HepG2 (cell line): ENCODE results near the gene FAM169A. TPM values are rescaled to one million over a fixed set of nuclear protein-coding genes. Genes with fewer than 3 reads are reported as not detected.

Experiments used
- E2F5 ChIP-seq: sonication (generic); formaldehyde crosslinking; conservative IDR thresholded peaks from 2 replicates; pipeline ENCODE4 v1.4.0; 2020; ENCODE audit warnings: missing genetic modification reagents
- FOSL2 ChIP-seq: sonication (generic); formaldehyde crosslinking; IDR thresholded peaks from 2 replicates; pipeline ENCODE4 v1.4.0; 2020; ENCODE audit warnings: missing genetic modification reagents
- JDP2 ChIP-seq: sonication (generic); formaldehyde crosslinking; IDR thresholded peaks from 2 replicates; pipeline ENCODE4 v1.8.1; 2022; ENCODE audit warnings: missing genetic modification reagents, borderline replicate concordance
- KIAA2018 ChIP-seq: sonication (generic); formaldehyde crosslinking; IDR thresholded peaks from 2 replicates; pipeline ENCODE4 v1.5.0; 2020; ENCODE audit warnings: mild to moderate bottlenecking, missing genetic modification reagents, borderline replicate concordance
- NFE2 ChIP-seq: sonication (generic); formaldehyde crosslinking; IDR thresholded peaks from 2 replicates; pipeline ENCODE4 v1.4.0; 2020; ENCODE audit warnings: missing genetic modification reagents
- PAX8 ChIP-seq: sonication (generic); formaldehyde crosslinking; IDR thresholded peaks from 2 replicates; pipeline ENCODE4 v1.8.0; 2022; ENCODE audit warnings: mild to moderate bottlenecking, missing genetic modification reagents, borderline replicate concordance
- SKIL ChIP-seq: sonication (generic); formaldehyde crosslinking; IDR thresholded peaks from 2 replicates; pipeline ENCODE4 v1.8.0; 2022; ENCODE audit warnings: missing genetic modification reagents, mild to moderate bottlenecking, moderate library complexity, borderline replicate concordance
- ZNF367 ChIP-seq: sonication (generic); formaldehyde crosslinking; IDR thresholded peaks from 2 replicates; pipeline ENCODE4 v1.4.0; 2020; ENCODE audit warnings: missing genetic modification reagents, borderline replicate concordance
- ZSCAN12 ChIP-seq: sonication (generic); formaldehyde crosslinking; IDR thresholded peaks from 2 replicates; pipeline ENCODE4 v1.9.0; 2021; ENCODE audit warnings: mild to moderate bottlenecking, missing genetic modification reagents
- polyA plus RNA-seq, 8 experiments: library from polyadenylated mRNA; depleted of rRNA in 3 of 8; stranded (reverse) in 7 of 8; unstranded in 1 of 8; fragments of >200 nt; fragmentation: Illumina TruSeq in 4 of 8; extraction: Trizol in 4 of 8; gene quantifications; 2 replicates each; pipeline versions ENCODE4 v1.2.1 to v1.2.3, GENCODE V29; 2011 to 2016; ENCODE audit warnings: low read depth in 4 of 8, missing spikeins in 1 of 8, mixed read lengths in 1 of 8; ENCODE audit not compliant: insufficient read depth in 1 of 8
- total RNA-seq, 5 experiments: library from RNA; depleted of rRNA; stranded (reverse); fragments of >200 nt; fragmentation: Illumina TruSeq; extraction: Trizol; gene quantifications; 2 replicates each; pipeline ENCODE4 v1.2.3, GENCODE V29; 2016; ENCODE audit warnings: low read depth in 1 of 5
- TF ChIP-seq, protein P1 (sequence below): sonication (generic); formaldehyde crosslinking; IDR thresholded peaks from 2 replicates; pipeline ENCODE4 v1.5.0; 2020; ENCODE audit warnings: missing genetic modification reagents
- TF ChIP-seq, protein P2 (sequence below): sonication (generic); formaldehyde crosslinking; IDR thresholded peaks from 2 replicates; pipeline ENCODE4 v1.4.0; 2020; ENCODE audit warnings: missing genetic modification reagents
- TF ChIP-seq, protein P3 (sequence below): sonication (generic); formaldehyde crosslinking; IDR thresholded peaks from 2 replicates; pipeline ENCODE4 v1.8.1; 2023; ENCODE audit warnings: mild to moderate bottlenecking, inconsistent platforms, moderate library complexity, missing genetic modification reagents, borderline replicate concordance

FAM169A gene
- total and polyA plus RNA-seq, 2 of the 13 experiments (the other 11 are each of a cell fraction or from before 2014, with no cell fraction given), result 21.1 to 110 TPM

GRCh38 chr5:74877624-74878304 lies 11.6 kb upstream of the FAM169A start (continued):
- TF ChIP-seq KIAA2018 (CRISPR knock-in tag) (no peak), SKIL (CRISPR knock-in tag) (no peak), FOSL2 (CRISPR knock-in tag) (peak; percentile 50), PAX8 (CRISPR knock-in tag) (no peak), JDP2 (CRISPR knock-in tag) (no peak), E2F5 (no peak), NFE2 (CRISPR knock-in tag) (no peak), ZNF367 (CRISPR knock-in tag) (no peak), ZSCAN12 (CRISPR knock-in tag) (no peak)
- TF ChIP-seq, protein P1, sequence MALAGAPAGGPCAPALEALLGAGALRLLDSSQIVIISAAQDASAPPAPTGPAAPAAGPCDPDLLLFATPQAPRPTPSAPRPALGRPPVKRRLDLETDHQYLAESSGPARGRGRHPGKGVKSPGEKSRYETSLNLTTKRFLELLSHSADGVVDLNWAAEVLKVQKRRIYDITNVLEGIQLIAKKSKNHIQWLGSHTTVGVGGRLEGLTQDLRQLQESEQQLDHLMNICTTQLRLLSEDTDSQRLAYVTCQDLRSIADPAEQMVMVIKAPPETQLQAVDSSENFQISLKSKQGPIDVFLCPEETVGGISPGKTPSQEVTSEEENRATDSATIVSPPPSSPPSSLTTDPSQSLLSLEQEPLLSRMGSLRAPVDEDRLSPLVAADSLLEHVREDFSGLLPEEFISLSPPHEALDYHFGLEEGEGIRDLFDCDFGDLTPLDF, result no peak
- TF ChIP-seq, protein P2, sequence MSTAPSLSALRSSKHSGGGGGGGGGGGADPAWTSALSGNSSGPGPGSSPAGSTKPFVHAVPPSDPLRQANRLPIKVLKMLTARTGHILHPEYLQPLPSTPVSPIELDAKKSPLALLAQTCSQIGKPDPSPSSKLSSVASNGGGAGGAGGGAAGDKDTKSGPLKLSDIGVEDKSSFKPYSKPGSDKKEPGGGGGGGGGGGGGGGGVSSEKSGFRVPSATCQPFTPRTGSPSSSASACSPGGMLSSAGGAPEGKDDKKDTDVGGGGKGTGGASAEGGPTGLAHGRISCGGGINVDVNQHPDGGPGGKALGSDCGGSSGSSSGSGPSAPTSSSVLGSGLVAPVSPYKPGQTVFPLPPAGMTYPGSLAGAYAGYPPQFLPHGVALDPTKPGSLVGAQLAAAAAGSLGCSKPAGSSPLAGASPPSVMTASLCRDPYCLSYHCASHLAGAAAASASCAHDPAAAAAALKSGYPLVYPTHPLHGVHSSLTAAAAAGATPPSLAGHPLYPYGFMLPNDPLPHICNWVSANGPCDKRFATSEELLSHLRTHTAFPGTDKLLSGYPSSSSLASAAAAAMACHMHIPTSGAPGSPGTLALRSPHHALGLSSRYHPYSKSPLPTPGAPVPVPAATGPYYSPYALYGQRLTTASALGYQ (CRISPR knock-in tag), result peak; percentile 78; the same call in 1 of the 2 replicates
- TF ChIP-seq, protein P3, sequence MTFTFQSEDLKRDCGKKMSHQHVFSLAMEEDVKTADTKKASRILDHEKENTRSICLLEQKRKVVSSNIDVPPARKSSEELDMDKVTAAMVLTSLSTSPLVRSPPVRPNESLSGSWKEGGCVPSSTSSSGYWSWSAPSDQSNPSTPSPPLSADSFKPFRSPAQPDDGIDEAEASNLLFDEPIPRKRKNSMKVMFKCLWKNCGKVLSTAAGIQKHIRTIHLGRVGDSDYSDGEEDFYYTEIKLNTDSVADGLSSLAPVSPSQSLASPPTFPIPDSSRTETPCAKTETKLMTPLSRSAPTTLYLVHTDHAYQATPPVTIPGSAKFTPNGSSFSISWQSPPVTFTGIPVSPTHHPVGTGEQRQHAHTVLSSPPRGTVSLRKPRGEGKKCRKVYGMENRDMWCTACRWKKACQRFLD (CRISPR knock-in tag), result no peak
